HUES64 (cell line): Measurements from ENCODE around the gene CNOT6.
"Not testable (repeated sequence)": the region's sequence is repeated elsewhere in the genome, so short reads cannot be mapped to it uniquely, and the experiment has no call there.

Source experiments
- H3K27ac ChIP-seq: 2 replicates; pipeline ENCODE4 v1.7.0; 2013; ENCODE audit warnings: low read depth, low read length, inconsistent platforms
- H3K27me3 ChIP-seq: 2 replicates; pipeline ENCODE4 v1.6.1; 2013; ENCODE audit warnings: mild to moderate bottlenecking, low read length; ENCODE audit not compliant: insufficient read depth
- H3K36me3 ChIP-seq: 2 replicates; pipeline ENCODE4 v1.6.1; 2013; ENCODE audit warnings: mild to moderate bottlenecking, low read length; ENCODE audit not compliant: insufficient read depth
- H3K4me1 ChIP-seq: 2 replicates; pipeline ENCODE4 v1.6.1; 2013; ENCODE audit warnings: mild to moderate bottlenecking, low read length, moderate library complexity; ENCODE audit not compliant: insufficient read depth
- H3K4me3 ChIP-seq: 2 replicates; pipeline ENCODE4 v1.5.1; 2013; ENCODE audit warnings: mild to moderate bottlenecking, low read length, moderate library complexity
- H3K9ac ChIP-seq: 2 replicates; pipeline ENCODE4 v1.6.1; 2013; ENCODE audit warnings: mild to moderate bottlenecking, low read depth, low read length
- H3K9me3 ChIP-seq: 2 replicates; pipeline ENCODE4 v1.6.1; 2013; ENCODE audit warnings: low read depth, low read length; ENCODE audit not compliant: insufficient read depth
- WGBS: fragments of 150-250, 120-280 bp; methylation state at CpG from one replicate; pipeline ENCODE4 v1.1.7; 2013; ENCODE audit warnings: missing lambda C conversion rate; 5-methylcytosine and 5-hydroxymethylcytosine counted together

Gene CNOT6

GRCh38 chr5:180495991-180496741, 2.0 kb downstream of the CNOT6 start:
- no peak overlapping the region for H3K27ac ChIP-seq
- no peaks in the 10 kb centered on the region for H3K9me3 ChIP-seq
- H3K36me3 ChIP-seq, result peaks cover 36% of the 10 kb centered on the region
- no peaks in the 10 kb centered on the region for H3K27me3 ChIP-seq
- peaks cover 13% of the 10 kb centered on the region for H3K4me1 ChIP-seq
- peak overlapping the region; percentile 90 for H3K4me3 ChIP-seq
- no peak overlapping the region for H3K9ac ChIP-seq
- 92% methylated on average over 18 of the region's 18 CpGs for WGBS

GRCh38 chr5:180496806-180497205, 2.6 kb downstream of the CNOT6 start:
- WGBS, result 94% methylated on average over 9 of the region's 9 CpGs
- H3K27ac ChIP-seq, H3K9me3 ChIP-seq, H3K27me3 ChIP-seq, H3K4me3 ChIP-seq, H3K9ac ChIP-seq: not testable (repeated sequence)
- Histone ChIP-seq H3K36me3 (peaks cover 38% of the 10 kb centered on the region), H3K4me1 (peaks cover 11% of the 10 kb centered on the region)

GRCh38 chr5:180497865-180498264, 3.7 kb downstream of the CNOT6 start:
- not testable (repeated sequence) for H3K9ac ChIP-seq, H3K27me3 ChIP-seq, H3K27ac ChIP-seq, H3K9me3 ChIP-seq, H3K4me3 ChIP-seq
- 95% methylated on average over 7 of the region's 7 CpGs for WGBS
- H3K4me1 ChIP-seq, result peaks cover 11% of the 10 kb centered on the region
- H3K36me3 ChIP-seq, result peaks cover 43% of the 10 kb centered on the region

- H3K4me1 ChIP-seq, result peaks cover 11% of the 10 kb centered on the region
- 93% methylated on average over 3 of the region's 3 CpGs for WGBS
- H3K27me3 ChIP-seq, result no peaks in the 10 kb centered on the region
- H3K9ac ChIP-seq, result no peak overlapping the region
- peaks cover 43% of the 10 kb centered on the region for H3K36me3 ChIP-seq
- no peak overlapping the region for H3K4me3 ChIP-seq
- no peak overlapping the region for H3K27ac ChIP-seq
- H3K9me3 ChIP-seq, result no peaks in the 10 kb centered on the region
These were observed 4.2 kb downstream of the CNOT6 start for GRCh38 chr5:180498378-180498777.

- H3K27me3 ChIP-seq, result no peaks in the 10 kb centered on the region
- WGBS, result 91% methylated on average over 3 of the region's 3 CpGs
- no peak overlapping the region for H3K27ac ChIP-seq
These were observed 5.5 kb downstream of the CNOT6 start for GRCh38 chr5:180499684-180500083.

GRCh38 chr5:180500300-180500699, 6.1 kb downstream of the CNOT6 start:
- H3K27ac ChIP-seq, H3K27me3 ChIP-seq, H3K9me3 ChIP-seq, H3K4me3 ChIP-seq, H3K9ac ChIP-seq: not testable (repeated sequence)
- Histone ChIP-seq H3K4me1 (peaks cover 11% of the 10 kb centered on the region), H3K36me3 (peaks cover 43% of the 10 kb centered on the region)
- 93% methylated on average over 8 of the region's 9 CpGs for WGBS

More at GRCh38 chr5:180499684-180500083, 5.5 kb downstream of the CNOT6 start:
- Histone ChIP-seq H3K4me3 (no peak overlapping the region), H3K9ac (no peak overlapping the region), H3K36me3 (peaks cover 43% of the 10 kb centered on the region), H3K4me1 (peaks cover 11% of the 10 kb centered on the region), H3K9me3 (no peaks in the 10 kb centered on the region)

GRCh38 chr5:180507661-180508060, 13.5 kb downstream of the CNOT6 start:
- H3K9ac ChIP-seq, result no peak overlapping the region
- H3K36me3 ChIP-seq, result peaks cover 3% of the 10 kb centered on the region; the same call in 1 of the 2 replicates
- WGBS, result 85% methylated on average over 6 of the region's 6 CpGs

GRCh38 chr5:180515294-180515693, 21.1 kb downstream of the CNOT6 start:
- H3K36me3 ChIP-seq, result 0 out of 2 replicates have a peak, but pooled peaks cover under 1% of the 10 kb centered on the region
- 96% methylated on average over 3 of the region's 3 CpGs for WGBS
- no peaks in the 10 kb centered on the region for H3K9me3 ChIP-seq
- H3K27ac ChIP-seq, result no peak overlapping the region
- no peaks in the 10 kb centered on the region for H3K27me3 ChIP-seq
- H3K4me1 ChIP-seq, result peaks cover 6% of the 10 kb centered on the region
- no peak overlapping the region for H3K9ac ChIP-seq
- no peak overlapping the region for H3K4me3 ChIP-seq

More at GRCh38 chr5:180507661-180508060, 13.5 kb downstream of the CNOT6 start:
- Histone ChIP-seq H3K4me1 (no peaks in the 10 kb centered on the region), H3K9me3 (no peaks in the 10 kb centered on the region), H3K27ac (no peak overlapping the region), H3K27me3 (no peaks in the 10 kb centered on the region), H3K4me3 (no peak overlapping the region)

- not testable (repeated sequence) for H3K27me3 ChIP-seq
These were observed 21.8 kb downstream of the CNOT6 start for GRCh38 chr5:180515974-180516373.

GRCh38 chr5:180516440-180516839, 22.3 kb downstream of the CNOT6 start:
- H3K27ac ChIP-seq, result no peak overlapping the region
- no peaks in the 10 kb centered on the region for H3K9me3 ChIP-seq
- WGBS, result 98% methylated on average over 5 of the region's 5 CpGs
- H3K4me1 ChIP-seq, result peaks cover 6% of the 10 kb centered on the region
- H3K36me3 ChIP-seq, result no peaks in the 10 kb centered on the region
- no peak overlapping the region for H3K4me3 ChIP-seq
- no peak overlapping the region for H3K9ac ChIP-seq
- no peaks in the 10 kb centered on the region for H3K27me3 ChIP-seq

More at GRCh38 chr5:180515974-180516373, 21.8 kb downstream of the CNOT6 start:
- not testable (repeated sequence) for H3K4me3 ChIP-seq, H3K9ac ChIP-seq, H3K36me3 ChIP-seq, H3K4me1 ChIP-seq, H3K9me3 ChIP-seq, H3K27ac ChIP-seq
- WGBS, result 92% methylated on average over 7 of the region's 7 CpGs

- no peak overlapping the region for H3K27ac ChIP-seq
- no peak overlapping the region for H3K4me3 ChIP-seq
- H3K9me3 ChIP-seq, result no peaks in the 10 kb centered on the region
- peaks cover 27% of the 10 kb centered on the region for H3K4me1 ChIP-seq
- H3K9ac ChIP-seq, result no peak overlapping the region
- H3K27me3 ChIP-seq, result no peaks in the 10 kb centered on the region
- no peaks in the 10 kb centered on the region for H3K36me3 ChIP-seq
- WGBS, result 92% methylated on average over 3 of the region's 3 CpGs
These were observed 24.9 kb downstream of the CNOT6 start for GRCh38 chr5:180519098-180519497.
